Left renal cortex interstitium (tissue), 4 donors: ENCODE measurements around the gene KRR1. TPM values are rescaled to one million over a fixed set of nuclear protein-coding genes. Genes with fewer than 3 reads are reported as not detected.
"Not testable (repeated sequence)": the region's sequence is repeated elsewhere in the genome, so short reads cannot be mapped to it uniquely, and the experiment has no call there.

Experiments used
- DNase-seq, 4 donors: peaks; one replicate each; pipeline ENCODE4 v3.0.0-alpha.2; 2013; ENCODE audit warnings: low read depth in 4 of 4, low spot score in 2 of 4, missing footprints in 1 of 4
- polyA plus RNA-seq, 4 donors: library from polyadenylated mRNA; unstranded; fragments of 120-200 nt; gene quantifications; one replicate each; pipeline ENCODE4 v1.2.1, GENCODE V29; 2013; ENCODE audit not compliant: insufficient read length in 4 of 4

KRR1 gene
- polyA plus RNA-seq, 4 donors = 82.9 to 107 (median 84.7) TPM

- peak in 2 of 4 donors; percentile 41 to 55 for DNase-seq
Measured at GRCh38 chr12:75526655-75527511, 15.5 kb upstream of the KRR1 start.

DNA sequence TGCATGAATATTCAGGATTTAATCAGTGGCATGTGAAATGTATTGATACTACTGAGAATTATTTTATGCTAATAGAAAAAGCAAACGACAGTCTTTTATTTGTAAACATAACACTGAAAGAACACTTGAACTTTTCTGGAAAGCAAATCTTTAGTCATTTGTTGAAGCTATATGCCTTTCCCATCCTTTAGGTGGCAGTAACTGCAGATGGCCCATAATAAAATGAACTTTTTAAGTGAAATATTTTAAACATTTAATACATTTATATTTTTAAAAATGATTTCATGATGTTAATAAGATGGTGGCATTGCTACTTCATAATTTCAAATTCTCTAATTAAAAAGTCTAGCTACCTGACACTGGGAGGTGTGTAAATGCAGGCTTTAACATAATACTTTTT is 13.9 kb upstream of the KRR1 start:
- no peak for DNase-seq

GRCh38 chr12:75522124-75522523 is 10.7 kb upstream of the KRR1 start:
- not testable (repeated sequence) for DNase-seq

DNA sequence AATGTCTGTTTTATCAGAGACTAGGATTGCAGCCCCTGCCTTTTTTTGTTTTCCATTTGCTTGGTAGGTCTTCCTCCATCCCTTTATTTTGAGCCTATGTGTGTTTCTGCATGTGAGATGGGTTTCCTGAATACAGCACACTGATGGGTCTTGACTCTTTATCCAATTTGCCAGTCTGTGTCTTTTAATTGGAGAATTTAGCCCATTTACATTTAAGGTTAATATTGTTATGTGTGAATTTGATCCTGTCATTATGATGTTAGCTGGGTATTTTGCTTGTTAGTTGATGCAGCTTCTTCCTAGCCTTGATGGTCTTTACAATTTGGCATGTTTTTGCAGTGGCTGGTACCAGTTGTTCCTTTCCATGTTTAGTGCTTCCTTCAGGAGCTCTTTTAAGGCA is 9.8 kb upstream of the KRR1 start:
- not testable (repeated sequence) for DNase-seq

DNA sequence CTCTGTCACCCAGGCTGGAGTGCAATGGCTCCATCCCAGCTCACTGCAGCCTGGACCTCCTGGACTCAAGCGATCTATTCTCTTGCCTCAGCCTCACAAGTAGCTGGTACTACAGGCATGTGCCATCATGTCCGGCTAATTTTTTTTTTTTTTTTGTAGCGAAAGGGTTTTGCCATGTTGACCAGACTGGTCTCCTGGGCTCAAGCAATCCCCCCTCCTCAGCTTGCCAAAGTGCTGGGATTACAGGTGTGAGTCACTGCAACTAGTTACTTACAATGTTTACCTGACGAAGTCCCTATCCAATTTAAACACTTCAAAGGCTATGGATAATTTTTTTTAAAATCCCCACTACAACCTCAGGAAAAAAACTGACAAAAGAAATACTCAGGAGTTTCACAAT is 1.8 kb downstream of the KRR1 start:
- DNase-seq = no peak

DNA sequence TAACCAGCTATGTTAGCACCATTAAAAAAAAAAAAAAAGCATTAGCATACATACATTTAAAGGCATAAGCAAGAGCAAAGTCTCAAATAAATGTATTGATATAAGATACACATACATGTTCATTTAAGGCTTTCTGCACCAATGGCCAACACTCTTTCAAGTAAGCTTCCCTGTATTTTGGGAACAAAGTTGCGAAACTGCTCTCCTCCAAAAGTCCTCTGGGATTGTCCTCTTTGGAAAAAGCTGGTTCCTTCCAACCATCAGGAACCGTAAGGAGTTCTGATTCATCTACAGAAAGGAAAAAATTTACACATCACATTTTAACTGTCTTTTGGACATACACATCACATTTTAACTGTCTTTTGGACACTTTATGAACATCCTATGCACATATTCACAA is 3.2 kb downstream of the KRR1 start:
- no peak for DNase-seq

DNA sequence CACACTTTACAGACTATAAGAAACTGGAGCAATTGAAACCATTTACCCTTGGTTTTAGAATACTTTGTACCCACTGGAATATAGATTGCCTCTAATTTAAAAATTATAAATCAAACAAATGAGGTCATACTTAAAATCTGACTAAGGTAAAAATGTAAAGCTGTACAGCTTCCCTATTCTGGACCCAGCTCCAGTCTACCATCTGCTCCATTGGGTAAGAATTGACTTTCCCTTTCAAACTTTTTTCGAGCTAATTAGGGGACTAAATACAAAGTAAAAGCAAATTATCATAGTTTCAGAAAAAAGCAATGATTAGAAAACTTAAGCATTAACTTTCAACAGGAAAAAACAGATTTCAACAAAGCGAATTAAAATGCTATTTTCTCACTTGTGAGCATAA is 4.3 kb downstream of the KRR1 start:
- no peak for DNase-seq

GRCh38 chr12:75505706-75506312 is 5.6 kb downstream of the KRR1 start:
- DNase-seq = no peak

DNA sequence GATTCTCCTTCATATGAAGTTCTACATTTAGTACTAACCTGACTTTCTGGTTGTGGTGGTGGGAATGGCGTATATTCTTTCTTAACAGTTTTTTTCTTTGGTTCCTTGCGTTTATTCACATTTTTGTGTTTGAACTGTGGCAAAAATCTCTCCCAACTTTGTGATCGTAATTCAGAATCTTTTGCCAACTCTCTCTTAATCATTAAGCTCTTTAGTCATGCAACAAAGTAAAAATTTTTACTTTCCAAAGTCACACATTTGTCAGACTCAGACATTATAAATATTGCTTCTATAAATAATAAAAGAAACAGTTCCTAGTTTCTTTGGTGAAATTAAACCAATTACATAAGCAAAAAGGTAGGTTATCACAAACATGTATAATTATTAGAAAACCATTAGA is 7.5 kb downstream of the KRR1 start:
- no peak for DNase-seq

- no peak for DNase-seq
Measured at GRCh38 chr12:75503459-75503858, 8.0 kb downstream of the KRR1 start.

DNA sequence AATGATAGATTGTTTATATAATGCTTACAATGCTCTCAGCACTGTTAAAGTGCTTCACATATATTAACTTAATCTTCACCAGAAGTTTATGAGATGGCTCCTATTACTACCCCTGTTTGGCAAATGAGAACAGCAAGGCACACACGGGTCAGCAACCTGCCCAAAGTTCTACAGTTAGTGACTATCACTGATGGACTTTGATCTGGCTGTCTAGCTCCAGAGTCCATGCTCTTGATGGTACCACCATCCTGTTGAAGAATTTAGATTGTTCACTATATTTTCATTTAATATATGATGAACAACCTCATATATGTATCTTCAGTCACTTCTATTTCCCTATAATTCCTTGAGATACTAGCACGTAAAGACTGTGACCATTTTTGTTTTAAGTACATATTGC is 20.2 kb downstream of the KRR1 start:
- DNase-seq = no peak

DNA sequence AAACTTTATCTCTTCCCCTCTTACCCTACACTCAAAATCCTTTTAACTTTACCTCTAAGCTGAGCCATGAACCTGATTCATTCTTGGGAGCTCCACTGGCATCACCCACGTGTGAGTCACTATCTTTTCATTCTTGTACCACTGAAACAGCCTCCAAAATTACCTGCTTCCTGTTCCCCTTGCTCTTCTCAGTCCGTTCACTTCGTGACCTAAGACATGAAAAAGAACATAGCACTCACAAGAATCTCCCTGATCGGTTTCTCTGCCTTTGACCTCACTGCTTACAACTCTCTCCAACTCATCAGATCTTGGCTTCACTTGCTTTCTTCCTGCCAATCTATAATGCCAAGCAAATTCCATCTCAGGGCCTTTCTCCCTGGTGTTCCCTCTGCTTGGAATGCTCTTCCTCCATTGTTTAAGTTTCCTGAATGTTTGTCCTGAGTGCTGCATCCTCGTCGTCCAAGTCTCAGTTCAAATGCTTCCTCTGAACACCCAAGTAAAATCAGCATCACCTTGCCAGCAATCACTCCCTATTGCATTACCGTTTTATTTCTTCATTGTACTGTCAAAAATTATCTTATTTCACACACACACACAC is 21.7 kb downstream of the KRR1 start:
- no peak for DNase-seq

- DNase-seq = no peak
Measured at GRCh38 chr12:75489187-75489586, 22.2 kb downstream of the KRR1 start.

GRCh38 chr12:75488553-75488952 is 22.9 kb downstream of the KRR1 start:
- DNase-seq = no peak

DNA sequence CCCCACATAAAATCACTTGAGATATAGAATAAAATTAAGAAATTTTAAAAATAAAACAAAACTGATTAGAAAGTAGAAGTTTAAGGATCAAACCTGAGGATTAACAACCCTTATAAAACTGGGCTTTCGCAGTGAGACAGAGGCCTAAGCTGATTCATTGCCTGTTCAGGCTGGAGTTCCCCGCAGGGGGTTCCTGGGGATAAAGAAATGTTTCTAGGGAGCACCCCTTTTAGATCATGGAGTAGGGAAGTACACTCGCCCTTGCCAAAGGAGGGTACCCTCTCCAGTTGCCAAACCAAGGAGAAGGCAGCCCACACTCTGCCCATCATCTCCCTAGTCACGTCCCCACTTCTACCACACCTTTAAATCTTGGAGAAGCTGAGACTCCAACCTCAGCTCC is 24.1 kb downstream of the KRR1 start:
- DNase-seq = no peak

GRCh38 chr12:75484450-75484849 is 27.0 kb downstream of the KRR1 start:
- DNase-seq = not testable (repeated sequence)

- no peak for DNase-seq
Measured at GRCh38 chr12:75483431-75483830, 28.0 kb downstream of the KRR1 start.

DNA sequence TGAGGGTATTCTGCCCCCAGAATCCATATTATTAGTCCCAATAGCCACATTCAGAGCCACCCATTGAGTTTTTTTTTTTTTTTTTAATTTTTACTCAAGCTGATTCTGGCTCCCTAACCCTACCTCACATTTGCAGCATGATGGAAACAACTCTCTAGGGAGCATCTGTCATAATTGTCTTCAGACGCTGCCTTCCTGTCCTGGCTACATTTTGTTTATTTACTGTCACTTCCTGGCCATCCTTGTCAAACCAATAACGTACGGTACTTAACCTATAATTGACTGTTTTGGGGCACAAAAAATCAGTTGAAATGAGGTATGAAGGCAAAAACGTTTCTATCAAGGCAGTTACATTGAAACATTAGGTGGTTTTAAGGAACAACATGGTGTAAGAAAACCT is 28.8 kb downstream of the KRR1 start:
- no peak for DNase-seq

DNA sequence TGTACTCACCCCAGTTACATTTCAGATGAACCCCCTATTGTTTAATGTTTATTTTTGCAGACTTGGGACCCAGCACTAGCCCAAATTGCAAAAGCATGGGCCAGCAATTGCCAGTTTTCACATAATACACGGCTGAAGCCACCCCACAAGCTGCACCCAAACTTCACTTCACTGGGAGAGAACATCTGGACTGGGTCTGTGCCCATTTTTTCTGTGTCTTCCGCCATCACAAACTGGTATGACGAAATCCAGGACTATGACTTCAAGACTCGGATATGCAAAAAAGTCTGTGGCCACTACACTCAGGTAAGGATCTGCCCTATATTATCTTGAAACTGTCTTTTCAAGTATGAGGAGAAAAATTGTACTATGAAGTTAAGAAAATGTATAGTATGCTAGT is 29.6 kb downstream of the KRR1 start:
- no peak for DNase-seq

DNA sequence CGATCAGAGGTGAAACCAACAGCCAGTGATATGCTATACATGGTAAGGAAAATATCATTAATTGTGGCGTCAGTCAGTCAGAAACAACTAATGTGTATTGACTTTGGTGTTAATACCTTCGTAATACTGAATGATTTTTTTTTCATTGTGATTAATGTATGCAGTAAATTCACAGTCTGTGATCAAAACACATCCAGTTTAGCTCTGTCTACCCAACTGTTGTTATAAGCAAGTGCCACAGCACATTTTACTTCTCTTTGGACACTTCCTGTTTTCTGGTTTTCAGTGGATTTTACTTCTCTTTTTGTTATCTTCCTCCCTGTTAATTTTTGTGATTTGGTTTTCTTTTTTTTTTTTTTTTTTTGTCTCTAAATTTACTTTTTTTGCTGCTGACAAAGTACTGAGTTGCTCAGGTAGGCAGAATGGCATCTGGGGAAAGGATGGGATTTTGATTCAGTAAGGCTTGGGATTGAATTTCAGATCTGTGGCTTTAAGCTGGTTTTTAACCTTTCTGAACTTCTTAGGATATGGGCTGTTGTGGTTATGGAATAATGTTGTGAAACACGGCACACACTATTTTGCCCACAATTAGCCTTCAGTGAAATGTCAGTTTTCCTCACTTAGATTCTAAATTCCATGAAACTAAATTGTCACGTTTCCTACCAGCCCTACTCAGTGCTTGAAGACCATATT is 30.2 kb downstream of the KRR1 start:
- no peak for DNase-seq

DNA sequence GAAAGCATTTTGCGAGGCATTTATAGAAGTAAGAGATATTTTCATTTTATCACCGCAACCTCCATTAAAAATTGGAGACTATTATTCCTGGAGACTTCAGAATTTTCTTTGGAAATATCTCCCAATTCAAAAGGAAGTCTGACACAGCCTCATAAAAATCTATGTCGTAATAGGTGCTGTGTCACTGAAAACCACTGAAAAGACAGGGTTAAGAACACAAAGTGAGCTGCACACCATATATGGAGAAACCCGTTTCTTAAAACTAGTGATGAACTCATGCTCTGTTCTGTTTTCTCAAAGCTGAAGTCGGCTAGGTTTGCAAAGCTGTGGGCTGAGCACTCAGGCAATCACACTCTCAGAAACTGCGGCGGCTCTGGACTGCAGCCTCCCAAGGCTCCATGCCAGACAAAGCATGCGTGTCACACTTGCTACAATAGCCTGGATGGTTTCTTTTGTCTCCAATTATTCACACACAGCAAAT is 30.9 kb downstream of the KRR1 start, which contains the start of gene GLIPR1:
Gene GLIPR1, plus strand, starts transcription at position 287 of the 481 bp plus-strand sequence. Its CDS starts 126 bp downstream, at position 413.
- peak in 2 of 4 donors; percentile 15 to 39 for DNase-seq
